ENCODE data around the gene ADGRE3.

- TF ChIP-seq CTCF (IDR thresholded peaks at IDR 0.05) (no peak), TEAD1 (CRISPR knock-in tag; IDR thresholded peaks at IDR 0.05) (no peak)
Observed at GRCh38 chr19:14672188-14672872, 2.3 kb downstream of the ADGRE3 start.
